ENCODE data around the gene GMCL2. TPM values are rescaled to one million over a fixed set of nuclear protein-coding genes. Genes with fewer than 3 reads are reported as not detected.
A peak's percentile ranks its signal among the peaks of the same experiment; 100 is the strongest.

Gene GMCL2
- total RNA-seq, 4 donors from 2014 or later, result not detected

GRCh38 chr5:178162481-178162880 lies 24.7 kb downstream of the GMCL2 start:
- no peak for TF ChIP-seq CTCF (IDR thresholded peaks at IDR 0.05)
- TF ChIP-seq EP300 (IDR thresholded peaks at IDR 0.05), result no peak
- no peak for TF ChIP-seq POLR2AphosphoS5 (IDR thresholded peaks at IDR 0.05)
- no peak for TF ChIP-seq POLR2A (IDR thresholded peaks at IDR 0.05)
- H3K4me3 ChIP-seq, result no peak overlapping the region
- 80 to 100% methylated on average over 2 to 9 of the region's 9 CpGs for WGBS, 2 donors (ENCODE audit: low coverage in 1 of 2)
- ATAC-seq, result no peak
- H3K27ac ChIP-seq, result no peak overlapping the region
- H3K4me1 ChIP-seq, result peaks cover 0 to 11% (median 0%) of the 10 kb centered on the region in 3 donors
- no peaks in the 10 kb centered on the region for H3K36me3 ChIP-seq
- H3K9me3 ChIP-seq, result no peaks in the 10 kb centered on the region
- H3K27me3 ChIP-seq, result peaks cover 57% of the 10 kb centered on the region

- WGBS, 2 donors (ENCODE audit: low coverage in 1 of 2), result 80 to 100% methylated on average over 2 of the region's 5 CpGs
Observed at GRCh38 chr5:178160176-178160575, 27.0 kb downstream of the GMCL2 start.

DNA sequence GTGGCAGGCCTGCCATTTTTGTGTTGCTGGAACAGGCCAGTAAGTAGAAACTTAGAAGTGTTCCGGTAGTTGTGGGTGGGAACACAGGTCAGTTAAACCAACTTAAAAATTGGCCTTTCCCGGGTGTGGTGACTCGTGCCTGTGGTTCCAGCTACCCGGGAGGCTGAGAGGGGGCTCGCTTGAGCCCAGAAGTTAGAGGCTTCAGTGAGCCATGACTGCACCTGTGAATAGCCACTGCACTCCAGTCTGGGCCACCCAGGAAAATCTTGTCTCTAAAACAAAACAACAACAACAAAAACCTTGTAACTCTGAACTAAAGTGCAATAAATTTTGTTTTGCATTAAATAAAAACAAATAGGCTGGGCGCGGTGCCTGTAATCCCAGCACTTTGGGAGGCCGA lies 32.1 kb downstream of the GMCL2 start:
- no peaks in the 10 kb centered on the region for H3K27me3 ChIP-seq
- no peak overlapping the region for H3K27ac ChIP-seq
- H3K36me3 ChIP-seq, result peaks cover 0 to 15% of the 10 kb centered on the region in 2 donors
- no peak for TF ChIP-seq EP300 (IDR thresholded peaks at IDR 0.05)
- TF ChIP-seq CTCF (IDR thresholded peaks at IDR 0.05), result no peak
- TF ChIP-seq POLR2A (IDR thresholded peaks at IDR 0.05), result no peak
- no peak for TF ChIP-seq POLR2AphosphoS5 (IDR thresholded peaks at IDR 0.05)
- peaks cover 0 to 36% (median 11%) of the 10 kb centered on the region in 3 donors for H3K4me1 ChIP-seq
- ATAC-seq, result no peak
- H3K9me3 ChIP-seq, result no peaks in the 10 kb centered on the region
- WGBS, 2 donors (ENCODE audit: low coverage in 1 of 2), result 78% methylated on average over 6 of the region's 8 CpGs; no CpG with 5 or more reads in 1 of the 2 donors
- H3K4me3 ChIP-seq, result no peak overlapping the region

More at GRCh38 chr5:178160176-178160575, 27.0 kb downstream of the GMCL2 start:
- TF ChIP-seq POLR2AphosphoS5 (IDR thresholded peaks at IDR 0.05) (no peak), EP300 (IDR thresholded peaks at IDR 0.05) (no peak), POLR2A (IDR thresholded peaks at IDR 0.05) (no peak), CTCF (IDR thresholded peaks at IDR 0.05) (no peak)
- ATAC-seq, result no peak
- Histone ChIP-seq H3K4me1 (peaks cover 0 to 11% (median 0%) of the 10 kb centered on the region in 3 donors), H3K27ac (no peak overlapping the region), H3K36me3 (no peaks in the 10 kb centered on the region), H3K4me3 (no peak overlapping the region), H3K27me3 (peaks cover 39% of the 10 kb centered on the region), H3K9me3 (no peaks in the 10 kb centered on the region)

- ATAC-seq, result peak; percentile 99
- Histone ChIP-seq H3K27ac (peak within 1 kb of the TSS; percentile 31 to 88 (median 80)), H3K27me3 (no peaks in the 10 kb centered on the region), H3K36me3 (peaks cover 0 to 28% of the 10 kb centered on the region in 2 donors), H3K4me1 (peaks cover 0 to 36% (median 11%) of the 10 kb centered on the region in 3 donors), H3K9me3 (no peaks in the 10 kb centered on the region), H3K4me3 (peak within 1 kb of the TSS; percentile 59 to 76)
- TF ChIP-seq POLR2AphosphoS5 (IDR thresholded peaks at IDR 0.05), result peak; percentile 98
- TF ChIP-seq EP300 (IDR thresholded peaks at IDR 0.05), result no peak
- peak; percentile 25 to 29 for TF ChIP-seq POLR2A (IDR thresholded peaks at IDR 0.05)
- TF ChIP-seq CTCF (IDR thresholded peaks at IDR 0.05), result no peak
- WGBS, 2 donors (ENCODE audit: low coverage in 1 of 2), result 5 to 19% methylated on average over 5 to 30 of the region's 68 CpGs
Observed at GRCh38 chr5:178153530-178154340, 33.4 kb downstream of the GMCL2 start, which contains the start of gene NHP2. Gene NHP2 (minus strand): TSS chr5:178153885. CDS start chr5:178153817, 68 bp downstream.

Measured in gastroesophageal sphincter (tissue), 4 donors.